ENCODE data around the gene VIPR1. TPM values are rescaled to one million over a fixed set of nuclear protein-coding genes. Genes with fewer than 3 reads are reported as not detected.
"Not testable (repeated sequence)": the region's sequence is repeated elsewhere in the genome, so short reads cannot be mapped to it uniquely, and the experiment has no call there.

Gene VIPR1
- total RNA-seq, 1 donor from 2014 or later: 0.41 TPM

- no peak for DNase-seq (ENCODE audit: low spot score in 2 of 2)
- no peak for FAIRE-seq
Measured at GRCh38 chr3:42529468-42529867, 27.0 kb downstream of the VIPR1 start.

DNA sequence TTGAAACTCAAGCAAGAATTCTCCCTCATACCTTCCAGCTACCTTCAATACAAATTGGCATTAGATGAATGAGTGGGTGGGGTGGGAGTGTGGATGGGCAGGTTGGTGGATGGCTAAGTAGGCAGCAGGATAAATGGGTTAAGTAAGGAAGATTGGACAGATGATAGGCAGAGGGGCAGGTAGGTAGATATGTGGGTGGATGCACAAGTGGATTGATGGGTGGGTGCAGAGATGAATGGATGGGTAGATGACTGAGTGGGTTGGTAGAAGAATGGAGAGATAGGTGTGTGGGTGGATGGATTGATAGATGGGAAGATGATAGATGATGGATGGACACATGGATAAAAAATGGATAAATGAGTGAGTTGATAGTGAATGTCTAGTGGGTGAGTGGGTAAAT lies 27.6 kb downstream of the VIPR1 start:
- no peak for FAIRE-seq
- DNase-seq (ENCODE audit: low spot score in 2 of 2): no peak

DNA sequence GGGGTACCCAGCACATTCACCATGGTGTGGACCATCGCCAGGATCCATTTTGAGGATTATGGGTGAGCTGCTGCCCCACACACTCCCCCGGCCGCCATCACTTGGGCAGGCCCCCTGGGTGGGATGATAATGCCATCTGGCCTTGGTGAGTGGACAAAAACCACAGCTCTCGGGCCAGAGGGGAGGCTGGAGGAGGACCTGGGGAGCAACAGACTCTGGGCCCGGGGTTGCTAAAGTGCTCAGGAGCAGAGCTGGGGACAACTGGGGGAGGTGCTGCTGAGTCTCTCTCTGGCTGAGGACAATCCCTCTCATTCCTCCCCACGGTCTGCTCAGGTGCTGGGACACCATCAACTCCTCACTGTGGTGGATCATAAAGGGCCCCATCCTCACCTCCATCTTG lies 29.0 kb downstream of the VIPR1 start:
- no peak for FAIRE-seq

DNA sequence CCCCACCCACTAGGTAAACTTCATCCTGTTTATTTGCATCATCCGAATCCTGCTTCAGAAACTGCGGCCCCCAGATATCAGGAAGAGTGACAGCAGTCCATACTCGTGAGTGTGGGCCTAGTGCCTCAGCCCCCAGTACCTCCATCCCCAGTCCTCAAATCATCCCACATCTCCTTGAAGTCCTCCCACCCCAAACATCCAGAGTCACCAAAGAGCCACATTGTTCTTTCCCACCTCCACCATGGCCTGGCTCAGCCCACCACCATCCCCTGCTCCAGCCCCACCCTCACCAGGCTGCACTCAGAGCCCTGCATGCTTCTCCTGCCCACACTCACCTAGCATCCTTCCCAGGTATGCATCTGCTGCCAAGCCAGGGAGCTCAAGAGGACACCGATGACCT lies 29.8 kb downstream of the VIPR1 start:
- FAIRE-seq (no peak), DNase-seq (ENCODE audit: low spot score in 2 of 2) (no peak)

More for the DNA sequence above, 29.0 kb downstream of the VIPR1 start:
- DNase-seq (ENCODE audit: low spot score in 2 of 2): no peak

GRCh38 chr3:42533161-42533897 lies 30.9 kb downstream of the VIPR1 start:
- no peak for DNase-seq (ENCODE audit: low spot score in 2 of 2)
- no peak for FAIRE-seq

DNA sequence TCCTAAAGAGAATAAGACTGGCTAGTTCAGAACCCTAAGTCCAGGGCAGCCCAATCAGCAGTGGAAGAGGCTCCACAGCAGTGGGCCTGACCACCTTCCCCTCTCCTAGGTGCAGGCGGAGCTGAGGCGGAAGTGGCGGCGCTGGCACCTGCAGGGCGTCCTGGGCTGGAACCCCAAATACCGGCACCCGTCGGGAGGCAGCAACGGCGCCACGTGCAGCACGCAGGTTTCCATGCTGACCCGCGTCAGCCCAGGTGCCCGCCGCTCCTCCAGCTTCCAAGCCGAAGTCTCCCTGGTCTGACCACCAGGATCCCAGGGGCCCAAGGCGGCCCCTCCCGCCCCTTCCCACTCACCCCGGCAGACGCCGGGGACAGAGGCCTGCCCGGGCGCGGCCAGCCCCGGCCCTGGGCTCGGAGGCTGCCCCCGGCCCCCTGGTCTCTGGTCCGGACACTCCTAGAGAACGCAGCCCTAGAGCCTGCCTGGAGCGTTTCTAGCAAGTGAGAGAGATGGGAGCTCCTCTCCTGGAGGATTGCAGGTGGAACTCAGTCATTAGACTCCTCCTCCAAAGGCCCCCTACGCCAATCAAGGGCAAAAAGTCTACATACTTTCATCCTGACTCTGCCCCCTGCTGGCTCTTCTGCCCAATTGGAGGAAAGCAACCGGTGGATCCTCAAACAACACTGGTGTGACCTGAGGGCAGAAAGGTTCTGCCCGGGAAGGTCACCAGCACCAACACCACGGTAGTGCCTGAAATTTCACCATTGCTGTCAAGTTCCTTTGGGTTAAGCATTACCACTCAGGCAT lies 33.7 kb downstream of the VIPR1 start:
- peak in 1 of 2 donors; percentile 56 for DNase-seq (ENCODE audit: low spot score in 2 of 2)
- FAIRE-seq: no peak

DNA sequence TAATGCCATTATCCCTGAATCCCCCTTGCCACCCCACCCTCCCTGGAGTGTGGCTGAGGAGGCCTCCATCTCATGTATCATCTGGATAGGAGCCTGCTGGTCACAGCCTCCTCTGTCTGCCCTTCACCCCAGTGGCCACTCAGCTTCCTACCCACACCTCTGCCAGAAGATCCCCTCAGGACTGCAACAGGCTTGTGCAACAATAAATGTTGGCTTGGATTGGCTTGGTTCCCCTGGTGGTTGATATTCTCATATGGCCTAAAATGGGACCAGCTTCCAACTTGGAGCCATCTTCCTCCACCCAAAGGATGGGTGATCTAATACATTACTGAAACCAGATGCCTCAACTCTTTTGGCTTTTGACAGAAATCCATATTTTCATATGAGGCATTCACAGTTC lies 34.9 kb downstream of the VIPR1 start:
- no peak for DNase-seq (ENCODE audit: low spot score in 2 of 2)
- no peak for FAIRE-seq

- peak in 1 of 2 donors; percentile 57 for DNase-seq (ENCODE audit: low spot score in 2 of 2)
- no peak for FAIRE-seq
Measured at GRCh38 chr3:42539871-42540714, 37.6 kb downstream of the VIPR1 start.

GRCh38 chr3:42541079-42541478 lies 38.6 kb downstream of the VIPR1 start:
- DNase-seq (ENCODE audit: low spot score in 2 of 2): no peak
- FAIRE-seq: no peak

GRCh38 chr3:42544492-42545283 lies 42.2 kb downstream of the VIPR1 start:
- no peak for FAIRE-seq
- DNase-seq (ENCODE audit: low spot score in 2 of 2): no peak

- FAIRE-seq (no peak), DNase-seq (ENCODE audit: low spot score in 2 of 2) (no peak)
Measured at GRCh38 chr3:42545284-42545900, 42.9 kb downstream of the VIPR1 start.

- no peak for FAIRE-seq
- DNase-seq (ENCODE audit: low spot score in 2 of 2): no peak
Measured at GRCh38 chr3:42546691-42547213, 44.3 kb downstream of the VIPR1 start.

GRCh38 chr3:42547401-42547945 lies 45.0 kb downstream of the VIPR1 start:
- FAIRE-seq (no peak), DNase-seq (ENCODE audit: low spot score in 2 of 2) (peak in 1 of 2 donors; percentile 65)

DNA sequence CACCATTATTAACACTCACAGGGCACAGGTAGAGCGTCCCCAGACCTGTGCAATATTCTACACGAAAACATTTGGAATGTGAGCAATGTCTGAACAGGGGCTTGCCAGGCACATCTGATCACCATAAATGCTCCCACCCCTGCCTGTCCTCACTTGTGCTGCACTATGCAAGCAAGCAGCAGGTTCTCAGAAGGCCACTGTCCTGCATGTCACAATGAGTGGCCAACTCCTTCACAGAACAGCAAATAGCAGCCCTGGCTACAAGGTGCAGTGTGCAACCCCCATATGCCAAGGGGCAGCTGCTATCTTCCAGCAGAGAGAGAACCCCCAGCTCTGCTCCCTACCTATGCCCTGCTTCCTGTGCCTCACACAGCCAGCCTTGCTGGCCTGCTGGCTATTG lies 46.7 kb downstream of the VIPR1 start:
- FAIRE-seq (no peak), DNase-seq (ENCODE audit: low spot score in 2 of 2) (no peak)

GRCh38 chr3:42550250-42550649 lies 47.8 kb downstream of the VIPR1 start:
- no peak for DNase-seq (ENCODE audit: low spot score in 2 of 2)
- FAIRE-seq: no peak

DNA sequence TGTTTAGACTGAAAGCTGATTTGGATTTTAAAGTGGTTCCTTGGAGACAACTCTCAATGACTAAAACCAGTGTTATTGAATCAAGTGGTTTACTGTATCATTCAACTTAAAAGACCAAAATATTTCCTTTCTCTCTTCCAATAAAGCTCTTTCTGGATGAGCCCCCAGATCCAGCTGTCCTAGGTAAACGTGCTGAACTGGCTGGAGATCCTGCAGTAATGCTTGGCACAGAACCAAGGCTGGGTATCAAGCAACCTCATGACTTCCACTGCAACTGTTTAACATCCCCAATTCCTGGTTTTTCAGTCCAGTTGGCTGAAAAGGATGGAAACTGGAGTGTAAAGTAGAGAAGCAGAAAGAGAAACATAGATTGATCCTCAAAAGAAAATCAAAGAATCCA lies 50.4 kb downstream of the VIPR1 start:
- no peak for FAIRE-seq
- DNase-seq (ENCODE audit: low spot score in 2 of 2): no peak

DNA sequence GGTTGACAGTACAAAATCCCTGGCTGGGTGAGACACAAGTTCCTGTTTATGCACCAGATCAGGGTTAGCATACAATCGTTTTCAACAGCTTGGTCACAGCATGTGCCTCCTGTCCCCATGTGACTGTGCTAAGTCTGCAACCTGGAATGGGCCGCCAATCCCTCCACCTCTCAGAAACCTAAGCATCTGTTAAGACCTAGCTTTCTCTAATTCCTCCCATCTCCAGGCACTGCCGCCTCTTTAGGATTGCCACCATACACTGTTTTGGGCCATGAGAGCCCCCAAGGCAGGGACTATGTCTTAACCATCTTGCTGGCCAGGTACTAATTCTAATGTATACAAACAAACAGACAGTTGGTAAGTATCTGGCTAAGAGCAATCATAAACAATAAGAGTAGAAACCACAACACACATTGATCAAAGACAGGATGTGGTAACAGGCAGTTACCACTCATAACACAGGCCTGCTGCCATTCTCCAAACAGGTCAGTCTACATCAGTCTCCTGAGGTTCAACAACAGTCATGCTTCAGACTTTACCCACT lies 53.7 kb downstream of the VIPR1 start:
- FAIRE-seq (no peak), DNase-seq (ENCODE audit: low spot score in 2 of 2) (no peak)

DNA sequence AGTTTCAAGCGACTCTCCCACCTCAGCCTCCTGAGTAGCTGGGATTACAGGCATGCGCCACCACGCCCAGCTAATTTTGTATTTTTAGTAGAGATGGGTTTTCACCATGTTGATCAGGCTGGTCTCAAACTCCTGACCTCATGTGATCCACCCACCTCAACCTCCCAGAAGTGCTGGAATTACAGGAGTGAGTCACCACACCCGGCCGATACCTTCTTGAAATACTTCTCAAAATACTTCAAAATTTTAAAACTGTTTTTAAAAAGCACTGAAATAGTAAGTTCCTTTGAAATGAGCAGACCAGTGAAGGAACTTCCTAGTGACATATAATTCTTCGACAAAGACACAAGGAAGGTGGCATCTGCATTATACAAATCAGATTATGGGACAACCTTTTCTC lies 54.4 kb downstream of the VIPR1 start:
- not testable (repeated sequence) for DNase-seq (ENCODE audit: low spot score in 2 of 2); FAIRE-seq

GRCh38 chr3:42557854-42558253 lies 55.4 kb downstream of the VIPR1 start:
- DNase-seq (ENCODE audit: low spot score in 2 of 2): no peak
- no peak for FAIRE-seq

Data from frontal cortex (tissue), 4 donors.